Measurements from ENCODE around the gene IPO7. TPM values are rescaled to one million over a fixed set of nuclear protein-coding genes. Genes with fewer than 3 reads are reported as not detected.

The IPO7 gene
- total and polyA plus RNA-seq, 2 of the 13 experiments (the other 11 are each of a cell fraction or from before 2014, with no cell fraction given), result 59.4 to 98.4 TPM

Small RNA genes lying within 50 kb of the gene (small RNA-seq; reads per million reads assigned to genes)
- 37.7 to 5,855 (median 666) reads per million in 3 experiments for gene SNORA23 (ENCODE audit: insufficient read depth in 2 of 3, insufficient read length in 3 of 3, low read depth in 2 of 3, low replicate concordance in 1 of 3)

Other genes with a start within 250 kb of the IPO7 start
- gene DENND5A, start 119.3 kb upstream of the IPO7 start, total RNA-seq (2016; rRNA removed; fragmentation: Illumina TruSeq; extraction: Trizol), result 57.7 and 63.3 TPM in 2 replicates
- gene DENND5A, start 119.3 kb upstream of the IPO7 start, polyA plus RNA-seq (2011; rRNA removed), result 145 and 158 TPM in 2 replicates
- 18.8 and 36.8 TPM in 2 replicates for gene TMEM41B, start 70.1 kb upstream of the IPO7 start, total RNA-seq (2016; rRNA removed; fragmentation: Illumina TruSeq; extraction: Trizol)
- gene TMEM41B, start 70.1 kb upstream of the IPO7 start, polyA plus RNA-seq (2011; rRNA removed), result 48.1 and 48.4 TPM in 2 replicates
- 22.4 and 32.9 TPM in 2 replicates for gene ZNF143, start 76.4 kb downstream of the IPO7 start, total RNA-seq (2016; rRNA removed; fragmentation: Illumina TruSeq; extraction: Trizol)
- gene ZNF143, start 76.4 kb downstream of the IPO7 start, polyA plus RNA-seq (2011; rRNA removed), result 35.6 and 35.9 TPM in 2 replicates
- 63.7 and 71.7 TPM in 2 replicates for gene WEE1, start 189.0 kb downstream of the IPO7 start, total RNA-seq (2016; rRNA removed; fragmentation: Illumina TruSeq; extraction: Trizol)
- 24.2 and 31.4 TPM in 2 replicates for gene WEE1, start 189.0 kb downstream of the IPO7 start, polyA plus RNA-seq (2011; rRNA removed)

Measured in HepG2 (cell line).